Ovary (tissue), 3 donors: ENCODE results near the gene PLEKHA5.

Experiments
- POLR2A ChIP-seq: fragments of 450-650 bp; IDR thresholded peaks from one replicate; pipeline ENCODE4 v1.6.1; 2017; ENCODE audit warnings: antibody characterized with exemption, mild to moderate bottlenecking, moderate library complexity
- TF ChIP-seq, protein P1 (sequence below), 3 donors: fragments of 450-650 bp in 2 of 3; fragments of 200-600 bp in 1 of 3; IDR thresholded peaks; one replicate each; pipeline versions ENCODE4 v1.5.1 to v1.8.0; 2016 to 2022; ENCODE audit warnings: antibody characterized with exemption in 3 of 3, mild to moderate bottlenecking in 1 of 3
- donor health status: DM: no; HTN: no; CAD: no.

- TF ChIP-seq, protein P1, sequence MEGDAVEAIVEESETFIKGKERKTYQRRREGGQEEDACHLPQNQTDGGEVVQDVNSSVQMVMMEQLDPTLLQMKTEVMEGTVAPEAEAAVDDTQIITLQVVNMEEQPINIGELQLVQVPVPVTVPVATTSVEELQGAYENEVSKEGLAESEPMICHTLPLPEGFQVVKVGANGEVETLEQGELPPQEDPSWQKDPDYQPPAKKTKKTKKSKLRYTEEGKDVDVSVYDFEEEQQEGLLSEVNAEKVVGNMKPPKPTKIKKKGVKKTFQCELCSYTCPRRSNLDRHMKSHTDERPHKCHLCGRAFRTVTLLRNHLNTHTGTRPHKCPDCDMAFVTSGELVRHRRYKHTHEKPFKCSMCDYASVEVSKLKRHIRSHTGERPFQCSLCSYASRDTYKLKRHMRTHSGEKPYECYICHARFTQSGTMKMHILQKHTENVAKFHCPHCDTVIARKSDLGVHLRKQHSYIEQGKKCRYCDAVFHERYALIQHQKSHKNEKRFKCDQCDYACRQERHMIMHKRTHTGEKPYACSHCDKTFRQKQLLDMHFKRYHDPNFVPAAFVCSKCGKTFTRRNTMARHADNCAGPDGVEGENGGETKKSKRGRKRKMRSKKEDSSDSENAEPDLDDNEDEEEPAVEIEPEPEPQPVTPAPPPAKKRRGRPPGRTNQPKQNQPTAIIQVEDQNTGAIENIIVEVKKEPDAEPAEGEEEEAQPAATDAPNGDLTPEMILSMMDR (IDR thresholded peaks at IDR 0.05), result no peak
- TF ChIP-seq POLR2A, result no peak
Measured at GRCh38 chr12:19158923-19159322, 29.4 kb downstream of the PLEKHA5 start.
